ENCODE results near the gene FAM98B. TPM values are rescaled to one million over a fixed set of nuclear protein-coding genes. Genes with fewer than 3 reads are reported as not detected.

The FAM98B gene
- total RNA-seq, 1 donor from 2014 or later: 16.8 TPM

GRCh38 chr15:38535491-38536200 lies 81.7 kb downstream of the FAM98B start:
- intact Hi-C loops (cut with DNase I): no loop called here
- no peak overlapping the region for H3K27ac ChIP-seq
- H3K4me3 ChIP-seq: no peak overlapping the region
- no peak for DNase-seq
- no peaks in the 10 kb centered on the region for H3K9me3 ChIP-seq
- TF ChIP-seq CTCF (IDR thresholded peaks at IDR 0.05): no peak
- H3K4me1 ChIP-seq: no peaks in the 10 kb centered on the region
- ATAC-seq: no peak
- H3K27me3 ChIP-seq (ENCODE audit: low read depth): no peaks in the 10 kb centered on the region
- no peaks in the 10 kb centered on the region for H3K36me3 ChIP-seq

- Histone ChIP-seq H3K36me3 (no peaks in the 10 kb centered on the region), H3K27ac (no peak overlapping the region), H3K4me1 (no peaks in the 10 kb centered on the region), H3K9me3 (no peaks in the 10 kb centered on the region), H3K27me3 (ENCODE audit: low read depth) (no peaks in the 10 kb centered on the region), H3K4me3 (no peak overlapping the region)
- TF ChIP-seq CTCF (IDR thresholded peaks at IDR 0.05): no peak
- ATAC-seq (no peak), DNase-seq (no peak)
- intact Hi-C loops (cut with DNase I): no loop called here
These were observed 82.3 kb downstream of the FAM98B start for GRCh38 chr15:38536201-38536676.

Other genes starting within 250 kb of the FAM98B start
- 57.7 TPM for gene SPRED1, start 201.3 kb upstream of the FAM98B start, total RNA-seq
- 2.3 TPM for gene RASGRP1, start 110.7 kb downstream of the FAM98B start, total RNA-seq

All from lower lobe of right lung (tissue), 2 donors.